ENCODE results near the gene MYH4. TPM values are rescaled to one million over a fixed set of nuclear protein-coding genes. Genes with fewer than 3 reads are reported as not detected.

The MYH4 gene
- total and polyA plus RNA-seq, 7 donors: 0.06 to 0.54 (median 0.24) TPM; not detected in 1

GRCh38 chr17:10513299-10514067 is 44.1 kb upstream of the MYH4 start:
- 24 to 35% (median 25%) methylated on average over 6 of the region's 6 CpGs for WGBS, 3 donors
- TF ChIP-seq CTCF (IDR thresholded peaks at IDR 0.05): no peak
- Histone ChIP-seq H3K36me3 (ENCODE audit: insufficient read depth in 1 of 2, low read depth in 1 of 2) (peaks cover 0 to 88% of the 10 kb centered on the region in 2 donors), H3K9me3 (no peaks in the 10 kb centered on the region), H3K27ac (peak overlapping the region; percentile 80), H3K4me1 (peaks cover 4% of the 10 kb centered on the region), H3K27me3 (ENCODE audit: insufficient read depth in 3 of 3, low read length in 2 of 3) (no peaks in the 10 kb centered on the region), H3K4me3 (peak overlapping the region; percentile 56)
- DNase-seq (no peak), ATAC-seq (peak; percentile 52 to 69 (median 62))
- intact Hi-C loops (cut with DNase I): loop anchor here in 1 of 2 donors (5.0 kb wide), 1 partner anchor 104 kb away; no protein-coding TSS in a partner anchor

- H3K36me3 ChIP-seq (ENCODE audit: insufficient read depth in 1 of 2, low read depth in 1 of 2): peaks cover 0 to 94% of the 10 kb centered on the region in 2 donors
- intact Hi-C loops (cut with DNase I): loop anchor here in 1 of 2 donors (5.0 kb wide), 1 partner anchor 104 kb away; no protein-coding TSS in a partner anchor
- no peak for TF ChIP-seq CTCF (IDR thresholded peaks at IDR 0.05)
- ATAC-seq (no peak), DNase-seq (no peak)
- peak overlapping the region; percentile 80 for H3K27ac ChIP-seq
- H3K4me3 ChIP-seq: peak overlapping the region; percentile 16
- H3K9me3 ChIP-seq: no peaks in the 10 kb centered on the region
- peaks cover 4% of the 10 kb centered on the region for H3K4me1 ChIP-seq
- H3K27me3 ChIP-seq (ENCODE audit: insufficient read depth in 3 of 3, low read length in 2 of 3): no peaks in the 10 kb centered on the region
- 22 to 48% (median 31%) methylated on average over 2 of the region's 2 CpGs for WGBS, 3 donors
Measured at GRCh38 chr17:10512856-10513255, 43.5 kb upstream of the MYH4 start.

- 41 to 62% (median 43%) methylated on average over 3 of the region's 3 CpGs for WGBS, 3 donors
- Histone ChIP-seq H3K27me3 (ENCODE audit: insufficient read depth in 3 of 3, low read length in 2 of 3) (no peaks in the 10 kb centered on the region), H3K4me3 (no peak overlapping the region), H3K4me1 (no peaks in the 10 kb centered on the region), H3K9me3 (no peaks in the 10 kb centered on the region), H3K27ac (no peak overlapping the region), H3K36me3 (ENCODE audit: insufficient read depth in 1 of 2, low read depth in 1 of 2) (peaks cover 0 to 96% of the 10 kb centered on the region in 2 donors)
- intact Hi-C loops (cut with DNase I): loop anchor here in 1 of 2 donors (5.0 kb wide), 1 partner anchor 117 kb away; no protein-coding TSS in a partner anchor
- TF ChIP-seq CTCF (IDR thresholded peaks at IDR 0.05): no peak
- ATAC-seq: peak in 3 of 4 donors; percentile 12 to 53 (median 45)
- no peak for DNase-seq
Measured at GRCh38 chr17:10499950-10500349, 30.6 kb upstream of the MYH4 start.

- ATAC-seq (no peak), DNase-seq (no peak)
- Histone ChIP-seq H3K9me3 (no peaks in the 10 kb centered on the region), H3K36me3 (ENCODE audit: insufficient read depth in 1 of 2, low read depth in 1 of 2) (peaks cover 0 to 63% of the 10 kb centered on the region in 2 donors), H3K4me1 (no peaks in the 10 kb centered on the region), H3K27ac (no peak overlapping the region), H3K27me3 (ENCODE audit: insufficient read depth in 3 of 3, low read length in 2 of 3) (no peaks in the 10 kb centered on the region), H3K4me3 (no peak overlapping the region)
- WGBS, 3 donors: 71 to 92% (median 88%) methylated on average over 2 of the region's 2 CpGs
- no peak for TF ChIP-seq CTCF (IDR thresholded peaks at IDR 0.05)
- intact Hi-C loops (cut with DNase I): no loop called here
Measured at GRCh38 chr17:10492004-10492403, 22.6 kb upstream of the MYH4 start.

Data from psoas muscle (tissue), 8 donors.